ENCODE results near the gene MAN1C1.

- no peak for TF ChIP-seq POLR2A (IDR thresholded peaks at IDR 0.05)
- TF ChIP-seq CTCF (IDR thresholded peaks at IDR 0.05) = no peak
- TF ChIP-seq POLR2AphosphoS5 (IDR thresholded peaks at IDR 0.05) = no peak
Measured at GRCh38 chr1:25647863-25648262, 31.3 kb downstream of the MAN1C1 start.
